GM10248 (cell line): Measurements from ENCODE around the gene FOXC2.

Source experiments
- CTCF ChIA-PET: fragments of 300-600 bp; sonication (Branson Sonifier 250); formaldehyde crosslinking; extraction: SDS; loops from one replicate; lab custom pipeline; 2021; ENCODE audit warnings: antibody characterized with exemption; lab: Yijun Ruan, JAX
- POLR2A ChIA-PET: fragments of 350-650 bp; sonication (Branson Sonifier 250); formaldehyde crosslinking; extraction: SDS; loops from one replicate; lab custom pipeline; 2020; ENCODE audit warnings: antibody characterized with exemption; lab: Yijun Ruan, JAX
- DNase-seq: peaks from one replicate; pipeline ENCODE4 v3.0.0; 2012; ENCODE audit errors: extremely low spot score
- CTCF ChIP-seq: IDR thresholded peaks from 2 replicates; pipeline ENCODE4 v1.5.1; 2012; ENCODE audit warnings: mild to moderate bottlenecking, low read depth; ENCODE audit errors: extremely low read depth, missing control alignments, control extremely low read depth

The FOXC2 gene

GRCh38 chr16:86545954-86546637 lies 20.5 kb upstream of the FOXC2 start:
- DNase-seq, result no peak
- no peak for TF ChIP-seq CTCF
- ChIA-PET POLR2A (no interaction called here), CTCF (interaction anchor here (1.2 kb wide), 2 partner anchors 18 to 28 kb away, joined by 3 read pairs; no protein-coding TSS in a partner anchor)

GRCh38 chr16:86546638-86547013 lies 20.0 kb upstream of the FOXC2 start:
- POLR2A ChIA-PET, result no interaction called here

GRCh38 chr16:86547286-86547685 lies 19.3 kb upstream of the FOXC2 start:
- no peak for DNase-seq
- ChIA-PET CTCF (interaction anchor here (1.2 kb wide), 1 partner anchor 17 kb away, joined by 3 read pairs; no protein-coding TSS in a partner anchor), POLR2A (no interaction called here)
- TF ChIP-seq CTCF, result no peak

More at GRCh38 chr16:86546638-86547013, 20.0 kb upstream of the FOXC2 start:
- CTCF ChIA-PET, result interaction anchor here (1.2 kb wide), 2 partner anchors 18 to 28 kb away, joined by 3 read pairs; no protein-coding TSS in a partner anchor
- DNase-seq, result no peak
- no peak for TF ChIP-seq CTCF

- no peak for DNase-seq
- TF ChIP-seq CTCF, result no peak
- ChIA-PET CTCF (interaction anchor here (1.1 to 1.2 kb wide), 2 partner anchors 15 to 513 kb away, joined by 3 read pairs; no protein-coding TSS in a partner anchor), POLR2A (no interaction called here)
Measured at GRCh38 chr16:86549076-86549892, 17.3 kb upstream of the FOXC2 start.

- POLR2A ChIA-PET, result no interaction called here
- CTCF ChIA-PET, result interaction anchor here (1.1 kb wide), 1 partner anchor 512 kb away, joined by 3 read pairs; no protein-coding TSS in a partner anchor
- TF ChIP-seq CTCF, result no peak
Measured at GRCh38 chr16:86549893-86550190, 16.8 kb upstream of the FOXC2 start.

GRCh38 chr16:86550281-86550680 lies 16.3 kb upstream of the FOXC2 start:
- DNase-seq, result no peak
- ChIA-PET POLR2A (no interaction called here), CTCF (interaction anchor here (1.1 kb wide), 1 partner anchor 512 kb away, joined by 3 read pairs; no protein-coding TSS in a partner anchor)
- no peak for TF ChIP-seq CTCF

More at GRCh38 chr16:86549893-86550190, 16.8 kb upstream of the FOXC2 start:
- no peak for DNase-seq
